GM18517 (cell line): Measurements from ENCODE around the gene RGS4.

ENCODE experiments used
- ATAC-seq: cut with Tn5 transposase; IDR thresholded peaks from one replicate; pipeline ENCODE4 v1.9.1; 2021; ENCODE audit warnings: mild to moderate bottlenecking, moderate library complexity; ENCODE audit not compliant: unreplicated experiment

RGS4 gene

GRCh38 chr1:163069142-163069541 is at the start of gene RGS4:
Gene RGS4, plus strand, starts transcription at chr1:163069361. Its CDS starts 124 bp downstream, at chr1:163069485.
- no peak for ATAC-seq

GRCh38 chr1:163022129-163022528 is 47.0 kb upstream of the RGS4 start:
- no peak for ATAC-seq

- ATAC-seq: no peak
Measured at GRCh38 chr1:163027610-163028009, 41.6 kb upstream of the RGS4 start.

DNA sequence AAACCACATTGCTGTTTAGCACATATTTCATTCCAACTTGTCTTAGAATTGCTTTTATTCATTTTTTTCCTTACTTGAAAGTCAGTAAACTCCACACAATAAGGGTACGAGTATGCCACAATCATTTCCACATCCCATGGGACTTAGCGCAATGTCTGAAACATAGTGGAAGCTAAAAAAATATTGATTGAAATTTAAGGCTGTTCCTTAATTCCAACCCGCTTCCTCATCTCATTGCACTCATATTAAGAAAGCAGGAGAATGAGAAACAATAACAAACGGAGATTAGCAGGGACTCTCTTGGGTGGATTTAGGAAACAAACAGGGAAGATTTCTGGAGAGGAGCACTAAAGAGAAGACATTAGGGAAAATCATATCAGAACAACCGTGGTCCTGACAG is 39.3 kb upstream of the RGS4 start:
- ATAC-seq: no peak

GRCh38 chr1:163035446-163036249 is 33.5 kb upstream of the RGS4 start:
- no peak for ATAC-seq

GRCh38 chr1:163036671-163037070 is 32.5 kb upstream of the RGS4 start:
- ATAC-seq: no peak

DNA sequence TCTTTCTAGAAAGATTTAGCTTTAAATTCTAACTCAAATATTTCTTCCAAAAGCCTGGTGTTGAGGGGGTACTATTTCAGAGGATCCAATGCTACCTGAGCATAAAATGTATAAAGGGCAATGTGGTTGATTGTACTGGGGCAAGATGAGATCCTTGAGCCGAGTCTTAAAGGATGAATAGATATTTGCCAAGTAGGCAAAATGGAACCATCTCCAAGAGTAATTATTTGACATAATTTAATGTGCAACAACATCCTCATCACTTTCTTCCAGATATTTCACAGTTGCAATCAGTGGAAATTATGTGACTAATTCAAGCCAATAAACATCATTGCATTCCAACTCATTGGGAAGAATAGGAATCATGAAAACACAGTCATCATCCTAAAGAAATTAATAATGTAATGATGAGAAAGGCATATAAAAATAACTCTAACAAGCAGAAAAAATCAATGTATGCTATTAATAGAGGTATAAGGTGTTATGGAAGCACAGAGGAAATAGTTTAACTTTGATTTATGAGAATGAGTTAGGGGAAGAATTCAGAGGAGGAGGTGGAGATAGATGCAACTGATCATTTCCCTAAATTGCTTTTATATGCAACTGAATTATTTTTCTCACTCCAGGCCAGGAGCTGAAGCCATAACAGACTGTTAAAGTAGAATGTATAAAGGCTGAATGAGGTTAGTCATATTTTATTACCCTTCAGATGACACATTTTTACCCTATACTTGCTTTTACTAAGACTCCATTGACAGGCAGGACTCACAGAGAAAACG is 30.0 kb upstream of the RGS4 start:
- no peak for ATAC-seq

DNA sequence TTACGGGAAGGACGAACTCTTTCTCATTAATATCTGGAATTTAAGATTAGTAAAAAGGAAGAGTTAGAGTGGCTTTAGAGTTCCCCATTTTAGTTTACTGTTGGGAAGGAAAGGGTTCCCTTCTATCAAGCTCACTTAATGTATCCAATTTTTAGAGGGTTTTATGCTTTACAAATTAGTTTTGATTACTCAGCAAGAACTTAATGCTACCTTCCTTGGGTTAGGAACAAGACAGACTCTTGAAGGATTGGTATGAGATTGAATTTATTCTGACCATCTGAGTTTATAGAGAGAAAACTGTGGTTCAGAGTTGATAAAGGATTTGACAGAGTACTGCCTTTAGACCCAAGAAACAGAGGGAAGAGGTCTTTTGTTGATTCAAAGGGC is 29.5 kb upstream of the RGS4 start:
- no peak for ATAC-seq

DNA sequence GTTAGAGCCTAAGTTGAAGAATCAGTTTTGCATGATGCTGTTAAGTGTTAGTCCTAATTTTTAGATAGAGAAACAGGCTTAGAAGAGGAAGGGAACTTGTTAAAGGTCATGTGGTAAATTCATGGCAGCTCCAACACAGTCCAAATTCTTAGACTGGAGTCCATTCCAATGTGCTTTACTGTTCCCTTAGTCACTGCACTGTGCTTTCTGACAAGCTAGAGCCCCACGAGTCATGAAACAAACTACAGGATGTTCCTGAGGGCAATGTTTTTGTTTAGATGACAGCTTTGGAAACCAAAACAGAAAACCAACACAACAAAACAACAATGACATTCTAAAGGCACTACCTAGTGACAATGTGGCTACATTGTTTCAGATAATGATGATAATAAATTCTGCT is 23.1 kb upstream of the RGS4 start:
- no peak for ATAC-seq

- ATAC-seq: no peak
Measured at GRCh38 chr1:163047951-163048659, 21.1 kb upstream of the RGS4 start.

DNA sequence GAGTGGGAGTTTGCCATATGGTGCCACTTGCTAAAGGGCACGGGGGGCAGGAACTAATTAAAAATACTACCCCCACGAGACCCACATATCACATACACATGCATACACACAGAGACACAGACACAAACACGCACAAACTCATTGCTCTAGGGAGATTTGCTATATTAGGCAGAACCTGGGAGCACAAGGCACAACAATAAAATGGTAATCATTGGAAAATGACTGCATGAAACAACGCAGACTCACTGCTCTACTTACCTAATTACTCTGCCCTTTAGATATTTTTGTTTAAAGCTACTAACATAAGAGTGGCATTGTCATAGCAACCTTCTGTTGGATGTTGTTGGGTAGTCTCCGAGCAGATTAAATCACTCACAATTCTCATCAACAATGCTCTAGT is 20.3 kb upstream of the RGS4 start:
- no peak for ATAC-seq

DNA sequence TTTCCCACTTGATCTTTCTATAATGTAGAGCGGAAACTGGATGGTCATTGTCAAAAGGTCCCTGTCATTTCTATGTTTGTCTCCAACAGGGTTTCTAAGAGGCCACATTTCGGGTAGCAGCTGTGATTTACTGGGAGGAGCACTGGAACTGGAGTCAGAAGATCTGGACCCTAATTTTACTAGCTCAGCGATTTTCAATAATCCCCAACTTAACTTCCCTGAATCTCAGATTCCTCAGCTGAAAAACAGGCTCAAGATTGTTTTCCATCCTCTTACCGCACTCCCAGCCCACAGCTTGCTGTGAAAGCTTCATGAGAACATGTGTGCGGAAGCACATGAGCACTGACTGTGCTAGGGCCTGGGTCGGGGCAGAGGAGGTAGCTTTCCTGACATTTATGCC is 19.9 kb upstream of the RGS4 start:
- ATAC-seq: no peak

DNA sequence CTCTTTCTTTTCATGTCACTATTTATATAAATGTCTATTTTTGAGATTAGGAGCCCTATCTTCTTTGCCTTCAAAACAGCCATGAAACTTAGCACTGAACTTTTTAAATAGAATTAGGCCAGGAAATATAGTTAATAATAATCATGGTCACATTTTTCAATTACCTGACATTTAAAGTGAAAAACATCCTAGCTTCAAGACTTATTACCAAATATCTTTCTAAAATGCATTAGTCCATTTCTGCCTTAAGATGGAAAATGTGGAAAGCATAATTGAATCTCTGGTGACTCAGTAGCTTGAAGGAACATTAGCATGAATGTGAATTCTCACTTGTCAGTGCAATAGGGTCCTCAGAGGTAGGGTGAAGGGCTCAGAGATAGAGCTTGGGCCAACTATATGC is 18.7 kb upstream of the RGS4 start:
- no peak for ATAC-seq

DNA sequence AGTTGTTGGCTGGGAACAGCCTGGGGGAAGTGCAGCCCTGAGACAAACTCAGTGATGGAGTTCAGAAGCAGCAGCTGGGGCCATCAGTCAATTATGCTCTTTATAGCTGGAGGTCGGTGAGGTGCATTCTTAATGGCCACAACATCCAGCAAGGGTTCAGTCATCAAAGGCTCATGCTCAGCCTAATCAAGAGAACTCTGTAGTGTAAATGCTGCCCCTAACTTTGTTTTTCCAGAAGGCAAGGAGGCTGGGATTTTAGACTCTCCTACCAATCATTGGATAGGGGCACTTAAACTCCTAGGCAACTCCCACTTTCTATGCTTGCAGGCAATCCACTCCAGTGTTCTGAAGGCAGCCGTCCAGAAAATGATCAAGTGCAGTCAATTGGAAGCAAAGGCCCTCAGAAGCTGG is 15.0 kb upstream of the RGS4 start:
- no peak for ATAC-seq

GRCh38 chr1:163055005-163055404 is 14.2 kb upstream of the RGS4 start:
- ATAC-seq: no peak

DNA sequence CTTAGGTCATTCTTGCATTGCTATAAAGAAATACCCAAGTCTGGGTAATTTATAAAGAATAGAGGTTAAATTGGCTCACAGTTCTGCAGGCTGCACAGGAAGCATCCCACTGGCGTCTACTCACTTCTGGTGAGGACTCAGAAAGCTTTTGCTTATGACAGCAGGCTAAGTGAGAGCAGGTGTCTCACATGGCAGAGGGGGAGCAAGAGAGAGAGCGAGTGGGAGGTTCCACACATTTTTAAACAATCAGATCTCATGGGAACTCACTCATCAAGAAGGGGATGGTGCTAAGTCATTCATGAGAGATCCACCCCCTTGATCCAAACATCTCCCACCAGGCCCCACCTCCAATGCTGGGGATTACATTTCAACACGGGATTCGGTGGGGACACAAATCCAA is 13.6 kb upstream of the RGS4 start:
- no peak for ATAC-seq

DNA sequence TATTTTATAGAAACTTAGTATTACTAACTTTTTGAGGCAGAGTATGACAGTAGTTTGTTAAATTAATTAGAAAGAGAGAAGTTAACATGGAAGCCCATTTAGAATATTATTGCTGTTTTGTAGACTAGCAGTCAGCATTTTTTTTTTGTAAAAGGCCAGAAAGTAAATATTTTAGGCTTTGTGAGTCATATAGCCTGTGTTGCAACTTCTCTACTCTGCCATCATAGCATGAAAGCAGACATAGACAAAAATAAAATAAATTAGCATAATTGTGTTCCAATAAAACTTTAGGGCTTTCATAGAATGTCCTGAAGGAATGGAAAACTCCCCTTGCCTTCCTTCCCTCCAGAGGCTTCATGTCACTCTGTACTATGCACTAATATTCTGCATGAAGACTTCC is 12.3 kb upstream of the RGS4 start:
- ATAC-seq: no peak

GRCh38 chr1:163060343-163061007 is 8.7 kb upstream of the RGS4 start:
- ATAC-seq: no peak

DNA sequence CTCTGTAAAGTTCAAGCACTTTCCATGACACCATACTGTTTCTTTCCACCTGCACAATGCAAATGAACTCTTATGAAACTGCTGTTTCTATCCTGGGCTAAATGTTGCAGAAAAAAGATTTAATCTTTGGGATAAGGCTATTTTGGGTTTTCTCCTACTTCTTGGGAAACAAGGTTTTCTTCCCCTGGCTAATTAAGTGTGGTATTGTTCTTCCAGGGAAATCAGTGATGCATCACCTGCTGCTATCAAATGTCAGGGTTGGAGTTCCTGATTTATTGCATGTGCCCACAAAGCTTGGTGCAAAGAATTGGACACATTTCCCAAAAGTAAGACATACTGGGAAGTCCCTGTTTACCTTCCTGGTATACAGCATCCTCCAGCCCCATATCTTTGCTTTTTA is 6.0 kb upstream of the RGS4 start:
- no peak for ATAC-seq

- no peak for ATAC-seq
Measured at GRCh38 chr1:163063610-163064009, 5.6 kb upstream of the RGS4 start.

- no peak for ATAC-seq
Measured at GRCh38 chr1:163066168-163066567, 3.0 kb upstream of the RGS4 start.
